Sigmoid colon (tissue), 7 donors: ENCODE measurements around the gene ZNF23. TPM values are rescaled to one million over a fixed set of nuclear protein-coding genes. Genes with fewer than 3 reads are reported as not detected.

Experiments used
- DNase-seq: peaks from one replicate; pipeline ENCODE4 v3.0.0-alpha.2; 2019
- H3K27ac ChIP-seq, 4 donors: fragments of 200-600 bp; sonication (generic); one replicate each; pipeline ENCODE4 v1.5.1; 2016 to 2019; ENCODE audit warnings: mild to moderate bottlenecking in 1 of 4
- H3K27me3 ChIP-seq, 3 donors: fragments of 200-600 bp; sonication (generic); one replicate each; pipeline ENCODE4 v1.5.1; 2019; ENCODE audit warnings: mild to moderate bottlenecking in 1 of 3
- H3K36me3 ChIP-seq, 4 donors: fragments of 200-600 bp; sonication (generic); one replicate each; pipeline ENCODE4 v1.5.1; 2016 to 2019
- H3K4me1 ChIP-seq, 4 donors: fragments of 200-600 bp; sonication (generic); one replicate each; pipeline ENCODE4 v1.5.1; 2017 to 2019
- H3K4me3 ChIP-seq, 4 donors: fragments of 200-600 bp; sonication (generic); one replicate each; pipeline ENCODE4 v1.5.1; 2017 to 2019; ENCODE audit warnings: mild to moderate bottlenecking in 2 of 4, moderate library complexity in 1 of 4
- H3K9me3 ChIP-seq, 4 donors: fragments of 200-600 bp in 3 of 4; sonication (generic) in 3 of 4; one replicate each; pipeline versions ENCODE4 v1.5.1 to v1.6.1; 2013 to 2019
- CTCF ChIP-seq, 4 experiments: fragments of 450-650 bp in 3 of 4; fragments of 200-600 bp in 1 of 4; IDR thresholded peaks; one replicate each; pipeline ENCODE4 v1.5.1; 2016 to 2019; ENCODE audit warnings: antibody characterized with exemption in 4 of 4, mild to moderate bottlenecking in 3 of 4, moderate library complexity in 2 of 4
- EP300 ChIP-seq, 4 donors: sonication (generic); formaldehyde crosslinking; IDR thresholded peaks; one replicate each; pipeline ENCODE4 v1.6.1; 2017; ENCODE audit warnings: antibody characterized with exemption in 4 of 4
- POLR2A ChIP-seq, 2 donors: fragments of 450-650 bp; IDR thresholded peaks; one replicate each; pipeline ENCODE4 v1.6.1; 2016; ENCODE audit warnings: antibody characterized with exemption in 2 of 2, mild to moderate bottlenecking in 2 of 2, moderate library complexity in 2 of 2
- POLR2AphosphoS5 ChIP-seq, 4 donors: sonication (generic); formaldehyde crosslinking; IDR thresholded peaks; one replicate each; pipeline ENCODE4 v1.6.1; 2017; ENCODE audit warnings: antibody characterized with exemption in 4 of 4
- WGBS, 2 donors: extraction: QIAGEN DNeasy Blood & Tissue Kit; methylation state at CpG; one replicate each; pipeline ENCODE4 v1.1.7; 2013; 5-methylcytosine and 5-hydroxymethylcytosine counted together
- intact Hi-C: fragments of 100-400 bp; cut with DNase I; formaldehyde crosslinking; loops from one replicate; pipeline ENCODE4 v1.15.1; 2023
- polyA plus RNA-seq, 3 donors: library from polyadenylated mRNA; stranded (reverse); fragments of 200-250 nt; gene quantifications; one replicate each; pipeline ENCODE4 v1.2.3, GENCODE V29; 2013
- total RNA-seq, 4 donors: library from RNA; depleted of rRNA; stranded (reverse); fragments of >200 nt; gene quantifications; one replicate each; pipeline ENCODE4 v1.1.0, GENCODE V29; 2016
- donor health status: healthy with polysubstance abuse.
- donor health status: Bipolar disorder and iron deficiency.
- donor health status: healthy.

The ZNF23 gene
- total and polyA plus RNA-seq, 7 donors, result 3.0 to 11.6 (median 5.4) TPM

- no peaks in the 10 kb centered on the region for H3K4me1 ChIP-seq
- TF ChIP-seq POLR2AphosphoS5 (IDR thresholded peaks at IDR 0.05) (no peak), EP300 (IDR thresholded peaks at IDR 0.05) (no peak), CTCF (IDR thresholded peaks at IDR 0.05) (no peak), POLR2A (IDR thresholded peaks at IDR 0.05) (no peak)
- intact Hi-C loops, result no loop called here
- no peak overlapping the region for H3K27ac ChIP-seq
- DNase-seq, result no peak
- no peak overlapping the region for H3K4me3 ChIP-seq
- H3K36me3 ChIP-seq, result no peaks in the 10 kb centered on the region
- H3K9me3 ChIP-seq, result peaks cover 6 to 25% (median 15%) of the 10 kb centered on the region in 4 donors
- peaks cover 0 to 17% (median 0%) of the 10 kb centered on the region in 3 donors for H3K27me3 ChIP-seq
- WGBS, 2 donors, result 46 to 67% methylated on average over 71 of the region's 71 CpGs
Measured at GRCh38 chr16:71441348-71442050, 20.5 kb downstream of the ZNF23 start.

GRCh38 chr16:71440669-71441347 lies 21.2 kb downstream of the ZNF23 start:
- no peaks in the 10 kb centered on the region for H3K36me3 ChIP-seq
- TF ChIP-seq POLR2A (IDR thresholded peaks at IDR 0.05), result no peak
- no peak for TF ChIP-seq EP300 (IDR thresholded peaks at IDR 0.05)
- TF ChIP-seq CTCF (IDR thresholded peaks at IDR 0.05), result no peak
- TF ChIP-seq POLR2AphosphoS5 (IDR thresholded peaks at IDR 0.05), result no peak
- intact Hi-C loops, result no loop called here
- DNase-seq, result no peak
- no peaks in the 10 kb centered on the region for H3K4me1 ChIP-seq
- peaks cover 0 to 17% (median 0%) of the 10 kb centered on the region in 3 donors for H3K27me3 ChIP-seq
- H3K27ac ChIP-seq, result no peak overlapping the region
- no peak overlapping the region for H3K4me3 ChIP-seq
- 62 to 76% methylated on average over 25 of the region's 25 CpGs for WGBS, 2 donors
- peaks cover 3 to 20% (median 10%) of the 10 kb centered on the region in 4 donors for H3K9me3 ChIP-seq

GRCh38 chr16:71439523-71439922 lies 22.5 kb downstream of the ZNF23 start:
- Histone ChIP-seq H3K4me3 (no peak overlapping the region), H3K27ac (no peak overlapping the region), H3K36me3 (no peaks in the 10 kb centered on the region), H3K4me1 (no peaks in the 10 kb centered on the region), H3K27me3 (peaks cover 0 to 17% (median 0%) of the 10 kb centered on the region in 3 donors), H3K9me3 (peaks cover 0 to 13% (median 5%) of the 10 kb centered on the region in 4 donors)
- 27 to 45% methylated on average over 3 of the region's 3 CpGs for whole genome bisulfite sequencing, 2 donors
- intact Hi-C loops, result no loop called here
- DNase-seq, result no peak
- TF ChIP-seq POLR2AphosphoS5 (IDR thresholded peaks at IDR 0.05), result no peak
- no peak for TF ChIP-seq EP300 (IDR thresholded peaks at IDR 0.05)
- TF ChIP-seq POLR2A (IDR thresholded peaks at IDR 0.05), result no peak
- TF ChIP-seq CTCF (IDR thresholded peaks at IDR 0.05), result no peak

GRCh38 chr16:71436473-71436872 lies 25.6 kb downstream of the ZNF23 start:
- Histone ChIP-seq H3K9me3 (no peaks in the 10 kb centered on the region), H3K4me3 (no peak overlapping the region), H3K27ac (no peak overlapping the region), H3K4me1 (no peaks in the 10 kb centered on the region), H3K36me3 (no peaks in the 10 kb centered on the region), H3K27me3 (peaks cover 0 to 9% (median 0%) of the 10 kb centered on the region in 3 donors)
- TF ChIP-seq POLR2A (IDR thresholded peaks at IDR 0.05), result no peak
- TF ChIP-seq POLR2AphosphoS5 (IDR thresholded peaks at IDR 0.05), result no peak
- TF ChIP-seq CTCF (IDR thresholded peaks at IDR 0.05), result no peak
- no peak for TF ChIP-seq EP300 (IDR thresholded peaks at IDR 0.05)
- 74 to 82% methylated on average over 7 of the region's 7 CpGs for WGBS, 2 donors
- no peak for DNase-seq
- intact Hi-C loops, result no loop called here
